GM18508 (cell line): Measurements from ENCODE around the gene SPSB2.

ENCODE experiments used
- ATAC-seq: cut with Tn5 transposase; IDR thresholded peaks from one replicate; pipeline ENCODE4 v1.9.1; 2021; ENCODE audit warnings: moderate number of reproducible peaks; ENCODE audit not compliant: insufficient read depth, unreplicated experiment

The SPSB2 gene

DNA sequence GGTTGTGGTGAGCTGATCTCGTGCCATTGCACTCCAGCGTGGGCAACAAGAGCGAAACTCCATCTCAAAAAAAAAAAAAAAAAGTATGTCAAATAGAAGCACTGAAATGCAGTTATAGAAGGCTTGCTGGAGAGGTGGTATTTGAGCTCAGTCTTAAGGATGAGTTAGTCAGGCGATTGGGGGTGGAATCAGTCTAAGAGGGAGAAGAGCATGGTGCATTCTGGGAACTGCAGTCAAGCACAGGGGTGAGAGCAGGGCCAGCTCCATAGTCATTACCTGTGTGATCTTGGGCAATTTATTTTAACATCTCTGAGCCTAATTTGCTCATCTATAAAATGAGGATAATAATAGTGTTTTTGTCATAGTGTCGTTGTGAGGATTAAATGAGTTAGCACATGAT is 38.2 kb downstream of the SPSB2 start:
- ATAC-seq, result no peak

GRCh38 chr12:6834254-6834653 is 38.8 kb downstream of the SPSB2 start:
- ATAC-seq, result no peak

- no peak for ATAC-seq
Observed at GRCh38 chr12:6833189-6833890, 39.8 kb downstream of the SPSB2 start.

- no peak for ATAC-seq
Observed at GRCh38 chr12:6832125-6832524, 41.0 kb downstream of the SPSB2 start.

DNA sequence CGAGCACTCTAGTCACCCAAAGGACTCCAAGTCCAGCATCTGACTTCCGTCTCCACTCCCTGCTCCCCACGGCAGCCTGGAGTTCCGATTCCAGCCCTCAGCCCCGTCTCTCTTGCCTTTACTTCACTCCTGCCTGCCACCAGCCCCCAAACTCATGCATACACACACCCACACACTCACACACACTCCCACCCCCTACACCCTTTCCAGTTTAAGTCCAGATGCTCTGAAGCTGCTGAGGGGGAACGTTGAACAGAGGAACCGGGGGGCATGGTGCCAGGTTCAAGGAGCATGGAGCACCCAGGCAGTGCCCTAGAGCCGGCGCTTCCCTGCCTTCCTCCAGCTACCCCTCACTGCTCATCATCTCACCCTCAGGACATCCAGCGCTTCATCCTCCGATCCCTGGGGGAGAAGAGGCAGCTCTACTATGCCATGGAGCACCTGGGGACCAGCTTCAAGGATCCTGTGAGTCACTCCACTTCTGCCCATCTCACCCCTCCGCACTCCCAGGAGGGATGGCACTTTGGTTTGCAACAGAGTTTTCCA is 41.6 kb downstream of the SPSB2 start:
- ATAC-seq, result no peak

GRCh38 chr12:6830999-6831398 is 42.1 kb downstream of the SPSB2 start:
- no peak for ATAC-seq

- no peak for ATAC-seq
Observed at GRCh38 chr12:6830286-6830890, 42.7 kb downstream of the SPSB2 start.

GRCh38 chr12:6829536-6830220 is 43.4 kb downstream of the SPSB2 start:
- ATAC-seq, result no peak

- ATAC-seq, result no peak
Observed at GRCh38 chr12:6828781-6829535, 44.1 kb downstream of the SPSB2 start.

DNA sequence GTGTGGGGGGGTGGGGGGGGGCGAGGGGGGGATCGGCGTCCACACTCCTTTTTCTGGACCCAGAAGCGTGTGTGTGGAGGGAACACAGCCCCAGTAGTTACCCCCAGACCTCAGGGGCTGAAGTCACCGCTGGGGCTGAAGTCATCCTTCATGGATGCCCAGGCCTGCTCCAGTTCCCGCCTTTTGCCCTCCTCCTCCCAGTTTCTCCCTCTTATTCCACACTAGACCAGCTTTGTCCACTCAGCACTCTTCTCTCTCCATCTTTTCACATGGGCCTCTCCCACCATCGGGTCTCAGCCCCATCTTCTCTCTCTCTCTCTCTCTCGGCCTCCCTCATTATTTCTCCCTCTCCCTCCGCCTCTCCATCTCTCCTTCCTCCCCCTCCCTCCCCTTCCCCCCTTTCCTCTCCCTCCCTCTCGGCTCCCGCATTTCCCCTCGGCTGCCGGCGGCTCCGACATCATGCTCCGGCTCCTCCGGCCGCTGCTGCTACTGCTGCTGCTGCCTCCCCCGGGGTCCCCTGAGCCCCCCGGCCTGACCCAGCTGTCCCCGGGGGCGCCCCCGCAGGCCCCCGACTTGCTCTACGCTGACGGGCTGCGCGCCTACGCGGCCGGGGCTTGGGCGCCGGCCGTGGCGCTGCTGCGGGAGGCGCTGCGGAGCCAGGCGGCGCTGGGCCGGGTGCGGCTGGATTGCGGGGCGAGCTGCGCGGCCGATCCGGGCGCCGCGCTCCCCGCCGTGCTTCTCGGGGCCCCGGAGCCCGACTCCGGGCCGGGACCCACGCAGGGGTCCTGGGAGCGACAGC is 44.9 kb downstream of the SPSB2 start, which contains the start of gene P3H3:
Gene P3H3, plus strand, starts transcription at position 426 of the 799 bp plus-strand sequence. Its CDS starts 34 bp downstream, at position 460.
- ATAC-seq, result no peak

GRCh38 chr12:6827437-6827911 is 45.6 kb downstream of the SPSB2 start:
- no peak for ATAC-seq

- ATAC-seq, result no peak
Observed at GRCh38 chr12:6826734-6827436, 46.2 kb downstream of the SPSB2 start.

GRCh38 chr12:6826125-6826733 is 46.9 kb downstream of the SPSB2 start:
- ATAC-seq, result no peak

- no peak for ATAC-seq
Observed at GRCh38 chr12:6825398-6826124, 47.5 kb downstream of the SPSB2 start.

- no peak for ATAC-seq
Observed at GRCh38 chr12:6824901-6825381, 48.2 kb downstream of the SPSB2 start.

GRCh38 chr12:6824085-6824775 is 48.9 kb downstream of the SPSB2 start:
- ATAC-seq, result no peak
